ENCODE measurements around the gene ROBO4. TPM values are rescaled to one million over a fixed set of nuclear protein-coding genes. Genes with fewer than 3 reads are reported as not detected.

Gene ROBO4
- total RNA-seq (2014; rRNA removed; shearing (Covaris generic)) (0.51 and 1.3 TPM in 2 replicates), polyA plus RNA-seq (2016; fragmentation: Nextera tagmentation; extraction: Ambion mirVana) (0.53 and 1.1 TPM in 2 replicates)

- H4K20me1 ChIP-seq (ENCODE audit: insufficient read depth) = no peaks in the 10 kb centered on the region
- H3K4me3 ChIP-seq = peak within 1 kb of the TSS; percentile 1; the same call in 1 of the 2 replicates
- no peak for TF ChIP-seq EZH2phosphoT487 (IDR thresholded peaks at IDR 0.05; ENCODE audit: insufficient read depth, low read depth)
- TF ChIP-seq EZH2 (IDR thresholded peaks at IDR 0.05; ENCODE audit: insufficient read depth, poor library complexity, severe bottlenecking) = no peak
- H3F3A ChIP-seq (ENCODE audit: insufficient read depth) = peaks cover 45% of the 10 kb centered on the region
- peak within 1 kb of the TSS; percentile 87 for H3K27ac ChIP-seq
- H3K79me2 ChIP-seq (ENCODE audit: insufficient read depth) = no peaks in the 10 kb centered on the region
- H3K9me3 ChIP-seq (ENCODE audit: low read depth) = no peaks in the 10 kb centered on the region
- H3K27me3 ChIP-seq (replicated peaks; ENCODE audit: insufficient read depth) = no peaks in the 10 kb centered on the region
- H3K9me2 ChIP-seq (ENCODE audit: insufficient read depth) = no peaks in the 10 kb centered on the region; the same call in 1 of the 2 replicates
- peak within 1 kb of the TSS; percentile 59 for H3K9ac ChIP-seq
- no peak for DNase-seq
- WGBS, 2 experiments (ENCODE audit: low coverage in 1 of 2, low lambda C conversion rate in 2 of 2, missing lambda C conversion rate in 2 of 2) = 67 to 72% methylated on average over 12 of the region's 12 CpGs
- H2AFZ ChIP-seq = peak within 1 kb of the TSS; percentile 71
- in situ Hi-C loops (cut with MboI) = no loop called here
- H3K4me2 ChIP-seq (ENCODE audit: unreplicated experiment) = peak within 1 kb of the TSS; percentile 73
- no peaks in the 10 kb centered on the region for H3K36me3 ChIP-seq (ENCODE audit: low read depth)
- H3K4me1 ChIP-seq (ENCODE audit: insufficient read depth) = peaks cover 48% of the 10 kb centered on the region
Observed at GRCh38 chr11:124897674-124898262, at the start of gene ROBO4. Gene ROBO4, minus strand, starts transcription at chr11:124897865. Its CDS starts 70 bp downstream, at chr11:124897795.

- Histone ChIP-seq H2AFZ (peak overlapping the region; percentile 42; the same call in 1 of the 2 replicates), H3K36me3 (ENCODE audit: low read depth) (no peaks in the 10 kb centered on the region), H3K4me3 (no peak overlapping the region), H3K79me2 (ENCODE audit: insufficient read depth) (no peaks in the 10 kb centered on the region), H3K9me2 (ENCODE audit: insufficient read depth) (no peaks in the 10 kb centered on the region), H3K4me1 (ENCODE audit: insufficient read depth) (peaks cover 9% of the 10 kb centered on the region; the same call in 1 of the 2 replicates), H3K9me3 (ENCODE audit: low read depth) (no peaks in the 10 kb centered on the region), H4K20me1 (ENCODE audit: insufficient read depth) (no peaks in the 10 kb centered on the region), H3K4me2 (ENCODE audit: unreplicated experiment) (no peak overlapping the region), H3K27me3 (replicated peaks; ENCODE audit: insufficient read depth) (no peaks in the 10 kb centered on the region), H3F3A (ENCODE audit: insufficient read depth) (peaks cover 8% of the 10 kb centered on the region), H3K27ac (peak overlapping the region; percentile 7; the same call in 1 of the 2 replicates), H3K9ac (no peak overlapping the region)
- TF ChIP-seq EZH2 (IDR thresholded peaks at IDR 0.05; ENCODE audit: insufficient read depth, poor library complexity, severe bottlenecking) (no peak), EZH2phosphoT487 (IDR thresholded peaks at IDR 0.05; ENCODE audit: insufficient read depth, low read depth) (no peak)
- DNase-seq = peak; percentile 45
- in situ Hi-C loops (cut with MboI) = no loop called here
- 38 to 42% methylated on average over 2 of the region's 2 CpGs for WGBS, 2 experiments (ENCODE audit: low coverage in 1 of 2, low lambda C conversion rate in 2 of 2, missing lambda C conversion rate in 2 of 2)
Observed at GRCh38 chr11:124946735-124947141, 49.1 kb upstream of the ROBO4 start.

DNA sequence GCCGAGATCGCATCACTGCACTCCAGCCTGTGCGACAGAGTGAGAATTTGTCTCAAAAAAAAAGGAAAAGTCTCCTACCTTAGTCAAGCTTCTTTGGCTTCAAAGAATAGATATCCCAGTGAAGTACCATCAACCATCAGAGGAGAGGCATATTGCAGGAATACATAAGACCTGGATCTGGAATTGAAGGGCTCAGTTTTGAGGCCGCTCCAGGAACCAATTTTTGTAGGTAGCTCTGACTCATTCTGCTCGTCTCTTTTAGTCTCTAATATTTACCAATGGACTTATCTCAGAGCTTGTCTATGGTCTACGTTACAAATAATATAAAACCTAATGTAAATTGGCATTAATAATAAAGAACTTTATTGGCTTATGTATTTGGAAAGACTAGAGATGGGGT is 48.2 kb upstream of the ROBO4 start:
- no peak for TF ChIP-seq EZH2phosphoT487 (IDR thresholded peaks at IDR 0.05; ENCODE audit: insufficient read depth, low read depth)
- TF ChIP-seq EZH2 (IDR thresholded peaks at IDR 0.05; ENCODE audit: insufficient read depth, poor library complexity, severe bottlenecking) = no peak
- H3K4me3 ChIP-seq = no peak overlapping the region
- H3K4me2 ChIP-seq (ENCODE audit: unreplicated experiment) = no peak overlapping the region
- no peaks in the 10 kb centered on the region for H3K79me2 ChIP-seq (ENCODE audit: insufficient read depth)
- DNase-seq = no peak
- H3K9me2 ChIP-seq (ENCODE audit: insufficient read depth) = no peaks in the 10 kb centered on the region
- peaks cover 8% of the 10 kb centered on the region for H3F3A ChIP-seq (ENCODE audit: insufficient read depth)
- 68 to 75% methylated on average over 6 of the region's 6 CpGs for WGBS, 2 experiments (ENCODE audit: low coverage in 1 of 2, low lambda C conversion rate in 2 of 2, missing lambda C conversion rate in 2 of 2)
- H3K9me3 ChIP-seq (ENCODE audit: low read depth) = no peaks in the 10 kb centered on the region
- in situ Hi-C loops (cut with MboI) = no loop called here
- no peaks in the 10 kb centered on the region for H4K20me1 ChIP-seq (ENCODE audit: insufficient read depth)
- no peaks in the 10 kb centered on the region for H3K36me3 ChIP-seq (ENCODE audit: low read depth)
- H3K9ac ChIP-seq = no peak overlapping the region
- no peak overlapping the region for H2AFZ ChIP-seq
- peaks cover 9% of the 10 kb centered on the region; the same call in 1 of the 2 replicates for H3K4me1 ChIP-seq (ENCODE audit: insufficient read depth)
- no peak overlapping the region for H3K27ac ChIP-seq
- H3K27me3 ChIP-seq (replicated peaks; ENCODE audit: insufficient read depth) = no peaks in the 10 kb centered on the region

DNA sequence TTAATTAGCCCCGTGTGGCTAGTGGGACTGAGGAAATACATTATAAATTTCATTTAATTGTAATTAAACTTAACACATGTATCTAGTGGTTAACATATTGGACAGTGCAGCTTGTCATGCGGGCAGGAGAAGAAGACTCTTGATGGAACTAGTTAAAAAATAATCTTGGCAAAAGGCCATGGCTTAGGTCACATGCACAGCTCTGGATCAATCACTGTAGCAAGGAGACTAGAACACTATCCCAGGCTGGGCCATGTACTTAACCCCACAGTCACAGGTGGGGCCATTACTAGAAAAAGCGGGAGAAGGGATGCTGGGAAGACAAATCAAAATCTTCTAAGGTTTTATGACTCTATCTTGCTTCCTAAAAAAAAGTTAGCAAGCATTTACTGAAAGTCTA is 46.9 kb upstream of the ROBO4 start:
- TF ChIP-seq EZH2 (IDR thresholded peaks at IDR 0.05; ENCODE audit: insufficient read depth, poor library complexity, severe bottlenecking) (no peak), EZH2phosphoT487 (IDR thresholded peaks at IDR 0.05; ENCODE audit: insufficient read depth, low read depth) (no peak)
- no peaks in the 10 kb centered on the region for H3K27me3 ChIP-seq (replicated peaks; ENCODE audit: insufficient read depth)

More for the DNA sequence above, 46.9 kb upstream of the ROBO4 start:
- no peak for DNase-seq
- Histone ChIP-seq H4K20me1 (ENCODE audit: insufficient read depth) (no peaks in the 10 kb centered on the region), H3K4me1 (ENCODE audit: insufficient read depth) (peaks cover 9% of the 10 kb centered on the region; the same call in 1 of the 2 replicates), H3K4me3 (no peak overlapping the region), H3F3A (ENCODE audit: insufficient read depth) (peaks cover 8% of the 10 kb centered on the region), H3K4me2 (ENCODE audit: unreplicated experiment) (no peak overlapping the region), H2AFZ (no peak overlapping the region), H3K9me2 (ENCODE audit: insufficient read depth) (no peaks in the 10 kb centered on the region), H3K9me3 (ENCODE audit: low read depth) (no peaks in the 10 kb centered on the region), H3K36me3 (ENCODE audit: low read depth) (no peaks in the 10 kb centered on the region), H3K27ac (no peak overlapping the region), H3K79me2 (ENCODE audit: insufficient read depth) (no peaks in the 10 kb centered on the region), H3K9ac (no peak overlapping the region)
- in situ Hi-C loops (cut with MboI) = no loop called here
- 68 to 71% methylated on average over 3 of the region's 3 CpGs for WGBS, 2 experiments (ENCODE audit: low coverage in 1 of 2, low lambda C conversion rate in 2 of 2, missing lambda C conversion rate in 2 of 2)
